Measurements from ENCODE around the gene ARMH2.

GRCh38 chr6:24760210-24760609, 38.5 kb downstream of the ARMH2 start:
- TF ChIP-seq POLR2A (IDR thresholded peaks at IDR 0.05) (no peak), CTCF (IDR thresholded peaks at IDR 0.05) (no peak)
